Psoas muscle (tissue), 8 donors: ENCODE measurements around the gene ADIPOR2. TPM values are rescaled to one million over a fixed set of nuclear protein-coding genes. Genes with fewer than 3 reads are reported as not detected.
A peak's percentile ranks its signal among the peaks of the same experiment; 100 is the strongest.

Source experiments
- ATAC-seq, 4 donors: fragments of 200-7000 bp; cut with Tn5 transposase; one replicate each; pipeline ENCODE4 v1.9.1; 2020; ENCODE audit warnings: moderate library complexity in 3 of 4, mild to moderate bottlenecking in 2 of 4
- DNase-seq, 2 donors: peaks; one replicate each; pipeline ENCODE4 v3.0.0-alpha.2; 2020
- H3K27ac ChIP-seq: fragments of 200-600 bp; one replicate; pipeline ENCODE4 v1.8.0; 2022
- H3K27me3 ChIP-seq, 3 donors: fragments of 200-600 bp in 1 of 3; one replicate each; pipeline versions ENCODE4 v1.6.1 to v1.8.0; 2013 to 2022; ENCODE audit warnings: low read length in 2 of 3, mild to moderate bottlenecking in 2 of 3, moderate library complexity in 1 of 3; ENCODE audit not compliant: insufficient read depth in 3 of 3
- H3K36me3 ChIP-seq, 2 donors: fragments of 200-600 bp in 1 of 2; one replicate each; pipeline versions ENCODE4 v1.6.1 to v1.8.0; 2013 to 2022; ENCODE audit warnings: low read depth in 1 of 2, mild to moderate bottlenecking in 1 of 2, moderate library complexity in 1 of 2; ENCODE audit not compliant: insufficient read depth in 1 of 2
- H3K4me1 ChIP-seq: fragments of 200-600 bp; one replicate; pipeline ENCODE4 v1.8.0; 2022
- H3K4me3 ChIP-seq: fragments of 200-600 bp; one replicate; pipeline ENCODE4 v1.8.0; 2022; ENCODE audit warnings: mild to moderate bottlenecking
- H3K9me3 ChIP-seq: fragments of 200-600 bp; one replicate; pipeline ENCODE4 v1.8.0; 2022
- WGBS, 3 donors: extraction: QIAGEN DNeasy Blood & Tissue Kit; methylation state at CpG; one replicate each; pipeline versions ENCODE4 v1.1.6 to v1.1.7; 2013; 5-methylcytosine and 5-hydroxymethylcytosine counted together
- intact Hi-C, 2 donors: fragments of 100-400 bp; cut with DNase I; formaldehyde crosslinking; loops; one replicate each; pipeline versions ENCODE4 v1.11.0 to v1.14.2; 2022
- polyA plus RNA-seq, 3 donors: library from polyadenylated mRNA; stranded (reverse); fragments of 200-250 nt; gene quantifications; one replicate each; pipeline ENCODE4 v1.2.3, GENCODE V29; 2013
- total RNA-seq, 4 donors: library from RNA; stranded (reverse); fragmentation: NEBNext Ultra II Directional in 2 of 4; extraction: Animal tissue kit (Norgen Biotek cat#: 25700) in 2 of 4; gene quantifications; one replicate each; pipeline versions ENCODE4 v1.2.1 to v1.2.4, GENCODE V29; 2021 to 2023
- TF ChIP-seq, protein P1 (sequence below): fragments of 200-600 bp; IDR thresholded peaks from one replicate; pipeline ENCODE4 v1.8.0; 2022; ENCODE audit warnings: antibody characterized with exemption
- donor health status: healthy with polysubstance abuse.
- donor health status: DM: no; HTN: no; CAD: no; lungs with moderate emphysema.
- donor health status: Bipolar disorder and iron deficiency.
- donor health status: healthy.
- donor health status: DM: yes; HTN: yes; CAD: no.
- donor health status: DM: no; HTN: no; CAD: no.
- donor health status: DM: no; HTN: no; CAD: no.
- donor health status: DM: yes; HTN: yes; CAD: no.

ADIPOR2 gene
- total and polyA plus RNA-seq, 7 donors, result 28.6 to 52.1 (median 44.2) TPM

DNA sequence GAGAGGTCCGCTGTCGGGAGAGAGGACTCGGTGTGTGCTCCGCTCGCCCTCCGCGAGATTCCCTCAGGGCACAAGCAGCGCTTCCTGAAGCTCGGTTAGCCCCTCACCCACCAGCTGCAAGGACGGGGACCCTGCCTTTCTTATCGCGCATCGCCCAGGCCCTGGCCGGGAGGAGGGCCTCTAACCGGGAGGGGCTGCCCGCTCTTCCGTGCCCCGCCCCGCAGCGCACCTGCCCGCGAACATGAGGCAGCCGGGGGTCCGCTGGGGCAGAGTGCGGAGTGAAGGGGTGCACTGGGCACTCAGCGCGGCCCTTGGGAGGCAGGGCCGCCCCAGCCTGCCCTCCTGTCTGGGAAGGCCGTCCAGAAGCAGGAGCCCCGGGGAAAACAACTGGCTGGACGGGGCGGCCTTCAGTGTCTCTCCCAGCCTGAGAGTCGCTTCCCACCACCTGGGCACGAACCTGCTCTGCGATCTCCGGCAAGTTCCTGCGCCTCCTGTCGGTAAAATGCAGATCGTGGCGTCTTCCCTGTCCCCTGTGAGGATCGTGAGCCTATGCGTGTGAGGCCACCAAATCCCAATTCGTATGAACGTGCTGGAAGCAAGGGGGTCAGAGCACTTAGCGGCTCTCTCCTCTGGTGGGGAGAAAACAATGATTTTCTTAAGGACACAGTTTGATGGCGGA is 28.0 kb upstream of the ADIPOR2 start:
- Histone ChIP-seq H3K4me3 (peak overlapping the region; percentile 30), H3K36me3 (no peaks in the 10 kb centered on the region), H3K27ac (peak overlapping the region; percentile 36), H3K27me3 (peaks cover 0 to 3% (median 0%) of the 10 kb centered on the region in 3 donors), H3K9me3 (no peaks in the 10 kb centered on the region), H3K4me1 (peaks cover 24% of the 10 kb centered on the region)
- ATAC-seq (no peak), DNase-seq (no peak)
- intact Hi-C loops, result no loop called here
- TF ChIP-seq, protein P1, sequence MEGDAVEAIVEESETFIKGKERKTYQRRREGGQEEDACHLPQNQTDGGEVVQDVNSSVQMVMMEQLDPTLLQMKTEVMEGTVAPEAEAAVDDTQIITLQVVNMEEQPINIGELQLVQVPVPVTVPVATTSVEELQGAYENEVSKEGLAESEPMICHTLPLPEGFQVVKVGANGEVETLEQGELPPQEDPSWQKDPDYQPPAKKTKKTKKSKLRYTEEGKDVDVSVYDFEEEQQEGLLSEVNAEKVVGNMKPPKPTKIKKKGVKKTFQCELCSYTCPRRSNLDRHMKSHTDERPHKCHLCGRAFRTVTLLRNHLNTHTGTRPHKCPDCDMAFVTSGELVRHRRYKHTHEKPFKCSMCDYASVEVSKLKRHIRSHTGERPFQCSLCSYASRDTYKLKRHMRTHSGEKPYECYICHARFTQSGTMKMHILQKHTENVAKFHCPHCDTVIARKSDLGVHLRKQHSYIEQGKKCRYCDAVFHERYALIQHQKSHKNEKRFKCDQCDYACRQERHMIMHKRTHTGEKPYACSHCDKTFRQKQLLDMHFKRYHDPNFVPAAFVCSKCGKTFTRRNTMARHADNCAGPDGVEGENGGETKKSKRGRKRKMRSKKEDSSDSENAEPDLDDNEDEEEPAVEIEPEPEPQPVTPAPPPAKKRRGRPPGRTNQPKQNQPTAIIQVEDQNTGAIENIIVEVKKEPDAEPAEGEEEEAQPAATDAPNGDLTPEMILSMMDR, result peak; percentile 8
- WGBS, 3 donors, result 20 to 23% (median 21%) methylated on average over 39 to 46 of the region's 46 CpGs

GRCh38 chr12:1663440-1664132 is 27.3 kb upstream of the ADIPOR2 start:
- TF ChIP-seq, protein P1, result no peak
- ATAC-seq, result no peak
- 83 to 90% (median 86%) methylated on average over 11 of the region's 11 CpGs for WGBS, 3 donors

DNA sequence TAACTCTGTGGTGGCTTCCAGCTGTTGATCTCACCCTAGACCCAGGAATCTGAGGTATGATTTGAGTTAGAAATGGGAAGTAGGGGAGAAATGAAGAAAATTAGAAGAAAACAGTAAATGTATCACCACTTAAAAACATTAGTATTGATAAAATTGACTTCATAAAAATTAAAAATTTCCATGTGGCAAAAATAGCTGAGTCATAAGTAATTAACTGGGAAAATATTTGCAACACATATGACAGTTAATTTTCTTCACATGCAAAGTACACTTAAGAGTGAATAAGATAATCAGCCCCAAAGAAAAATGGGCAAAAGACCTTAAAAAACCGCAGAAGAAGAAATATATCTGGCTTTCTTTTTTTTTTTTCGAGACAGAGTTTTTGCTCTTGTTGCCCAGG is 25.5 kb upstream of the ADIPOR2 start:
- intact Hi-C loops, result no loop called here
- Histone ChIP-seq H3K9me3 (no peaks in the 10 kb centered on the region), H3K4me1 (peaks cover 12% of the 10 kb centered on the region), H3K27me3 (peaks cover 0 to 3% (median 0%) of the 10 kb centered on the region in 3 donors), H3K36me3 (no peaks in the 10 kb centered on the region), H3K27ac (no peak overlapping the region), H3K4me3 (no peak overlapping the region)
- WGBS, 3 donors, result 85 to 91% (median 91%) methylated on average over 2 of the region's 2 CpGs
- no peak for DNase-seq
- no peak for ATAC-seq
- TF ChIP-seq, protein P1, result no peak

More at GRCh38 chr12:1663440-1664132, 27.3 kb upstream of the ADIPOR2 start:
- peaks cover 0 to 3% (median 0%) of the 10 kb centered on the region in 3 donors for H3K27me3 ChIP-seq
- H3K27ac ChIP-seq, result no peak overlapping the region
- H3K4me3 ChIP-seq, result no peak overlapping the region
- H3K9me3 ChIP-seq, result no peaks in the 10 kb centered on the region
- intact Hi-C loops, result no loop called here
- DNase-seq, result no peak
- H3K4me1 ChIP-seq, result peaks cover 17% of the 10 kb centered on the region
- no peaks in the 10 kb centered on the region for H3K36me3 ChIP-seq

GRCh38 chr12:1666215-1666614 is 24.7 kb upstream of the ADIPOR2 start:
- TF ChIP-seq, protein P1, result no peak
- peaks cover 6% of the 10 kb centered on the region for H3K4me1 ChIP-seq
- WGBS, 3 donors, result 72 to 73% (median 73%) methylated on average over 5 of the region's 5 CpGs
- H3K36me3 ChIP-seq, result no peaks in the 10 kb centered on the region
- DNase-seq (no peak), ATAC-seq (no peak)
- H3K27ac ChIP-seq, result no peak overlapping the region
- no peak overlapping the region for H3K4me3 ChIP-seq
- no peaks in the 10 kb centered on the region for H3K9me3 ChIP-seq
- intact Hi-C loops, result no loop called here
- peaks cover 0 to 5% (median 0%) of the 10 kb centered on the region in 3 donors for H3K27me3 ChIP-seq
